Measurements from ENCODE around the gene NOC4L.

Gene NOC4L

DNA sequence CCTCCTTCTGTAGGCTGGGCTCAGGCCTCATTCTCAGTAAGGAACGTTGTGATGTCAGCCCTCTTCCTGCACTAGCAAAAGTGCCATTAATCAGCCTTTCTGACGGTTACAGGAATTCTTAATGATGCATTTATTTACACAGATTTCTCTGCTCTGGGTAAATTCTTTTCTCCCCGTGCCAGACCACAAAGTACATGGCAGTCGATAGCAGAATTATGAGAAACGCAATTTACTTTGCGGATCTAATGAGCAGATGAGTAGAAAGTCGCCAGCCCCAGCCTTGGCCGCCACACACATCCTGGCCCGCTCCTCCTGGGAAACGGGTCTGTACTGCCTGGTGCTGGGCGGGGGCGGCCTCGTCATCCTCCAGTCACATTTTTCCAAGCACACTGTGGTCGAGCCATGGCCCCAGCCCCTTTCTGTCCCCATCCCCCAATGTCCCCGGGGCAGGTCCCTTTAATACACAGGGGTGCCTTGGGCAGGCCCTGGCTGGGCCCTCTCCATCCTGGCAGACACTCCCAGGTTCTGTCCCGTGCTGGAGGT lies 25.9 kb downstream of the NOC4L start:
- no peak for DNase-seq (ENCODE audit: low spot score)

DNA sequence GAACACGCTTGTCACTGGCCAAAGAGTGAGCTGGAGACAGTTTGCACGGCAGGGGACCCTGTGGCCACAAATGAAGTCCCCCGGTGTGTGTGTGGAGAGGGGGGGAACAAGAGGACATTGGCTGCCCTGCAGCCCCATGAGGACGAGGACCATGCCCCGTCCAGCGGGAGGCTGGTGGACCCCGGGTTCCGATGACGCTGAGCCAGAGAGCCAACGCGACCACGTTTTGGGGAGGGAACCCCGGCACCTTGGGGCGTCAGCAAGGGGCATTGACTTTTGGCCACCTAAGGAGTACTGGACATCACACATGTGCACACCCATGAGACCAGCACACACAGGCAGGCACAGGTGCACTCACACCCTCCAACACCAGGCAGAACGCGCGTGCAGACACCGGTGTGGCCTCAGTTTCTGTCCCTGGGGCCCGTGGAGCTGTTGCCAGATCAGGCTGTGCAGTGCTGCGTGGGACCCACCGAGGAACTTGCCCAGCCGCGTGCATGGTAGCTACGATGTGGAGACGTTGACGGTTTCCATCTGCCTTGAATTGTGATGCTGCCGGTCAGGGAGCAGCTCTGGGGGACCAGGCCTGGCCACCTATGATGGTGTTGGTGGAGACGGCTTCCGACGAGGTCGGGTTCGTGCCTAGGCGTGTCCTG lies 26.5 kb downstream of the NOC4L start:
- no peak for DNase-seq (ENCODE audit: low spot score)

DNA sequence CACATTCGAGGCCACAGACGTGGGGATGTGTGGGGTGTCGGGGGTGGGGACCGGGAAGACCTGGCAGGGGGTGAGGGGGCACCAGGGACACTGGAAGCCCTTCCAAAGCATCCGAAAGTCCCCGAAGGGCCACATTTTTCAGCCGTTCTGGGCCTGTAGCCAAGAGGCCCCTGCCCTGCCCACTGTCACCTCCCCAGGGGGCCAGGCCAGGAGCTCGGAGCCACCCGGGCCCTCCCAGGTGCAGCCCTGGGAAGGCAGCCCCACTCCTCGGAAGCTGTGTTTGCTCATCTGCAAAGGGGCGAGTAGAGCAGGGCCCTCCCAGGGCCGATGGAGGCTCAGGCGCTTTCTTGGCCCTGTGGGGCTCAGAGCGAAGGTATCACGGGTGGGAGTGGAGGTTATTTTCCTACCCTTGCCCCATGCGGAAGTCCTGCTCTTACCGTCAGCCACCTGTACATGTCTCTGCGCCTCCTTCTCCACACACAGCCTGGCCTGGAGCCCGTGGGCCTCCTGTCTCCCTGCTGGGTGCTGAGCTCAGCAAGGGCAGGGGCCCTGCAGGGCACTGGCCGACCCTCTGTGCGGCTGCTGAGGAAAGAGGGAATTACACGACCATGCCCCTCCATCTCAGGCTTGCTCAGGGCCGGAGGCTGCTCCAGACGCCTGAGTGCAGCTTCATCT lies 27.2 kb downstream of the NOC4L start:
- no peak for DNase-seq (ENCODE audit: low spot score)

DNA sequence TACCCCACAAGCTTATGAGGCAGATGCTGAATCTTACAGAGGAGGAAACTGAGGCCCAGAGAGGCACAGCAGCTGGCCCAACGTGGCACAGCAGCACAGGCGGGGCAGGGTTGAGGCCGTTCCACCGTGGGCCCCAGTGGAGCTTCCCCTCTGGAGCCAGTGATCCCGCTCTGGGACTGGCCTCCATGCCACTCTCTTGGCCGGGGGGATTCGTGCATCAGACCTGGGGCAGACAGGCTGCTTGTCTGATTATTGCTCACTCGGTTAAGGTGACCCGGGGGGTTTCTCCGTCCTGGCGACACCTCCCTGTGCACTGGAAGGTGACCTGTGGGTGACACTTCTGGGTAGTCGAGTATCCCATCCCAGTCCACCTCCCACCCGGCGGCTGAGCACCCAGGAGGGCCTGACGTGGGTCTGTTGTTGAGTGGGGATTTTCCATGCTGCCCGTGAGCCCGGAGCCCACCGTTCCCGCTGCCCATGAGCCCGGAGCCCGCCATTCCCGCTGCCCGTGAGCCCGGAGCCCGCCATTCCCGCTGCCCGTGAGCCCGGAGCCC lies 27.8 kb downstream of the NOC4L start:
- DNase-seq (ENCODE audit: low spot score) = no peak

DNA sequence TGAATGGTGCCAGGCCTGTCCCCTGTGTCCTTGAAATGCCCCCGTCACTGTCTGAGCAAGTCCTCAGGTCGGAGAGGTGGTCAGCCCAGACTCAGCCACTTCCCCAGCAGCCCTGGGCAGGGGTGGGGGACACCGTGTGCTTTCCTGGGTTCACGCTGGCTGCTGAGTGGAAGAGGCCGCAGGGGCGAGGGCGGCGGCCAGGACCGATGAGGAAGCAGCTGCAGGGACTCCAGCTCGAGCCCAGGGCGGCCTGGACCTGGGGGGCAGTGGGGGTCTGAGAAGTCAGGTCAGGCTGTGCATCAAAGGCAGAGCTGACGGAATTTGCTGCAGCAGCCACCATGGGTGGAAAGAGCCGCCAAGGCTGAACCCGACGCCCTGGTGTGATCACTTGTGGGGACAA lies 28.4 kb downstream of the NOC4L start:
- no peak for DNase-seq (ENCODE audit: low spot score)

DNA sequence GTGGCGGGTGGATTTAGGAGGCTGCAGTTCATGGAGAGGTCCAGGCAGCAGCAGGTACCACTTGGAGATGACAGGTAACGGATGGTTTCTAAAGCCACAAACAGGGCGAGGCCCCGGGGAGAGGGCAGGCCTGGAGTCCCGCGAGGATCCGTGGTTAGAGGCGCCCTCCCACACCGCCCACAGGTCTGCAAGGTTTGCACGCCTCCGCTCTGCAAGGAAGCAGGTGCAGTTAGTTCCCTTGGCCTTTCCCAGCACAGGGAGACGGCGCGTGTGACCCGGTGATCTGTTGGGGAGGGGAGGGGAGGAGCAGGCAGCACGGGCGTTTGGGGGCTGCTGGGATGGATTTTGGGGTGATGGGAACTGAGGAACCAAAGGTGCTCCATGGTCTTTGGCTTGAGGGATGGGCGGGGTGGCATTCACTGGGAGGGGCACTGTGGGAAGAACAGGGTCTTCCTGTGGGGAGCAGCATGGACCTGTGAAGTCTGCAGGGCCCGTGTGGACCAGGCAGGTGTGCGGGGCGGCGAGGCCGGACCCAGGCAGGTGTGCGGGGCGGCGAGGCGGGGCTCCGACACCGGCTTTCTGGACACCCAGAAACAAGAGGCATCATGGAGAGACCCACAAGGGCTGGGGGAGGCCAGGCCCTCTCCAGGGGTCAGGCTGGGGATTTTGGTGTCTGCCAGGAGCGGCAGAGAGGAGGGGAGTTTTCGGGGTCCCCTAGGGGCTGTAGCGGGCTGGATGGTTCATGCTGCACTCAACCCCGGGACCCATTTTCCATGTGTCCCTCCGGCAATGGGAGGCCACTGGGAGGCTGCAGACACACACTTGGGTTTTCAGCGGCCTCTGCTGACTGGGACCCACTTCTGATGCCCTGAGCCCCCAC lies 29.1 kb downstream of the NOC4L start:
- DNase-seq (ENCODE audit: low spot score) = no peak

DNA sequence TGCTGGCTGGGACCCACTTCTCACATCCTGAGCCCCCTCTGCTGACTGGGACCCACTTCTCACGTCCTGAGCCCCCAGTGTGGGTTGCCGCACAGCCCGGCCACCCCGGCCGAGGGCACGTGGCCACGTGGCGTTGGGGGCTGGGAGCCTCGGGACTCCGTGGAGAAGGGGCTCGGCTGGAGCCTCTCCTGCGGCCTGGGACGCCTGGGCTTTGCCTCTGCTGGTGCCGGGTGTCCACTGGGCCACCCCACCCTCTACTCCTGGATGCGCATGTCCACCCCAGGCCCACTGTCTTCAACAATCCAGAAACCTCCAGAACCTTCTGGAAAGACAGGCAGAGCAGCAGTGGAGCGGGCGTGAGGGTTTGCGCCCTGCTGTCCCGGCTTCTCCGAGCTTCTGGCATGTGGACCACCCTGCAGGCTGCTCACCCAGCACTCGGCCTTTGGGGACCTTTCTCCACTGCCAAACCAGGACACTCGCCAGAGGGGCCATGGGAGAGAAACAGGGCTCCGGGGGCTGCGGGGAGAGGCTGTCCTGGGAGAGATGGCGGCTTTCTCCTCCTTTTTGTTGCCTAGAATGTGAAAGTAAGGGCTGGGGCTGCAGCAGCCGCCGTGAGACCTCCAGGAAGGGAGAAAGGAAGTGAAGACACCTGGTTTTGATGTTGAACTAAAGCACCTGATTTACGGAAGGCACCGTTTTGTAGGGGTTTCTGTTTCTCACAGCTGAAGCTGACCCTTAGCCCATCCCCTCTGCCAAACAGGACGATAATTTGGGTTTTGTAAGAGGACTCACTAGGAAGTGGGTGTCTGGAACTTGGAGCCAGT lies 30.0 kb downstream of the NOC4L start:
- DNase-seq (ENCODE audit: low spot score) = no peak

DNA sequence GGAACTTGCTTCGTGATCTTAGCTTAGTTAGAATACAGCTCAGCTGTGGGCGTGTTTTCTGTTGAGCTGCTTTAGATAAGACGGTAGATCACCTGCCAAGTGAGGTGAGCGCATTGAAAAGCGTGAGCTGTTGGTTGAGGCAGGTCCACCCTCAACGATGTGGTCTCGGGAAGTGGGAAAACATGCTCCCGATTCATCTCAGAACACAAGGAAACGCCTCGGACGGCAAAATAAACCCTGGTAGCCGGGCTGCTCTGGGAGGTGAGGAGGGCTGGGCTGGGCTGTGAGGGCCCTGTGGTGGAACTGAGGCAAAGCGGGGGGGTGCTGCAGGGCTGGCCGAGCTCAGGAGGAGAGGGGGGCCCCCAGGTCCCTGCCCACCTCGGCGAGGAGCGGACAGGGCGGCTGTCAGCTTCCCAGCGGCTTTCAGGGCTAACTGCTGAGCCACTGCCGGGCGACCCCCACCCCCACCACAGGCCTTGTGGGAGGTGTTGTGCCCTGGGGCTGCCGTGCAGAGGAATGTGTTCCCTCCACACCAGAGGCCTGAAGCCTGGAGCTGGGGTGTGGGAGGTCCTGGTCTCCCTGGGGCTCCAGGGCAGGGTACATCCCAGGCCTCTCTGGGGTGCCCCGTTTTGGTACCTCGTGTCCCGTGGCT lies 30.7 kb downstream of the NOC4L start:
- DNase-seq (ENCODE audit: low spot score) = no peak

DNA sequence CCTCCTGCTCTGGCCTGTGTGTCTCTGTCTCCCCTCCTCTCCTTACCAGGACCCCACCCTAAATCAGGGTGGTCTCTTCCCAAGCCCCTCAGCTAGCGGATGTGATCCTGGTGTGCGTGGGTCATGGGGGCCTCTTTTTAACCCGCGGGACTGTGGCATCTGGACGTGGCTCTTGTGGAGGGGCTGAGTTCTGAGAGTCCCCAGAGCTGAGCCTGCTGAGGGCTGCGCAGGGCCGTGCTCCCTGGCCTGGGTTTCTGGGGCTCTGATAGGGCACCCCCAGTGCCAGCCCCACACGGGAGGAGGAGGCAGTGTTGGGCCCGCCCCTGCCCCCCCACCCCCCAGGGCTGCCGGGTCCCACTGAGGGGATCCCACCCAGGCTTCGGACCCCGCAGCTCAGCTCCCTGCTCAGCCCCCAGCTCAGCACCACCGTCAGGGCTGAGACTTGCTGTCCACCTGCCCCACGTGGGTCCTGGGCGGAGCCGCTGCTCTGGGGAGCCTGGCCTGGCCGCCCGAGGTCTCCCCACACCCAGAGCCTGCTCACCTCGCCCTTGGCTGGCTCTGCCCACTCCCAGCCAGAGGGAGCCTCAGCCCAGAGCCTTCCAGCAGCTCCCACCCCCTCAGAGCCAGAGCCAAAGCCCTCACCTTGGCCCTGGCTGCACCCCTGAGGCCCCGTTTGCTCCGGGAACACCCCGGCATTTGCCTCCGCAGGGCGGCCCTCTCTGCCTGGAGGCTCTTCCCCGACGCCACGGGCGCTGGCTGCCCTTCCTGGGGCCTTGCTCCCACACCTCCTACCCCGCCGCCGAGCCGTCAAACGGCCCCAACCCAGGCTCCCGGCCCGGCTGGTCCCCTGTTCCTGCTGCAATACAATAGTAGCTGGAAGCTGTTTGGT lies 31.5 kb downstream of the NOC4L start:
- no peak for DNase-seq (ENCODE audit: low spot score)

DNA sequence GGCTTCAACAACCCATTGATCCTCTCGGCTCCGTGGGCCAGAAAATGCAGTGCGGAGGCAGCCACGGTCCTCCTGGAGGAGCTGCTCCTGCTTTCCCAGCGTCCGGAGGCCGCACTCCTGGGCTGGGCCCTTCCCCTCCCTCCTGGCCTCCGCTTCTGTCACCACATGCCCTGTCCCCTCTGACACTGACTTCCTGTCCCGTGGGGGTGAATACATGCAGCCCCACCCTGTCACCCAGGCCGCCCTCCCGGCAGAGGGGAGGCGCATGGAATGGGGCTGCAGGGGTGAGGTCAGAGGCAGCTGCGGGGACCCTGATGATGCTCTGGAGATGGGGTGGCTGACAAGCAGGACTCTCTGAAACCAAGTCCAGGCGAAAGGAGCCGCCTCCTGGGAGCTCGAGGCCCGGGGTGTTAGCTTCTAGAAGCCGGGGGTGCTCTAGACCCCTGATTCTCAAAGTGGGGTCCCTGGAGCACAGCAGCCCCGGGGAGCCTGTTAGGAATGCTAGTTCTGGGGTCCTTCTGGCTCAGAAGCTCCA lies 32.2 kb downstream of the NOC4L start:
- DNase-seq (ENCODE audit: low spot score) = no peak

DNA sequence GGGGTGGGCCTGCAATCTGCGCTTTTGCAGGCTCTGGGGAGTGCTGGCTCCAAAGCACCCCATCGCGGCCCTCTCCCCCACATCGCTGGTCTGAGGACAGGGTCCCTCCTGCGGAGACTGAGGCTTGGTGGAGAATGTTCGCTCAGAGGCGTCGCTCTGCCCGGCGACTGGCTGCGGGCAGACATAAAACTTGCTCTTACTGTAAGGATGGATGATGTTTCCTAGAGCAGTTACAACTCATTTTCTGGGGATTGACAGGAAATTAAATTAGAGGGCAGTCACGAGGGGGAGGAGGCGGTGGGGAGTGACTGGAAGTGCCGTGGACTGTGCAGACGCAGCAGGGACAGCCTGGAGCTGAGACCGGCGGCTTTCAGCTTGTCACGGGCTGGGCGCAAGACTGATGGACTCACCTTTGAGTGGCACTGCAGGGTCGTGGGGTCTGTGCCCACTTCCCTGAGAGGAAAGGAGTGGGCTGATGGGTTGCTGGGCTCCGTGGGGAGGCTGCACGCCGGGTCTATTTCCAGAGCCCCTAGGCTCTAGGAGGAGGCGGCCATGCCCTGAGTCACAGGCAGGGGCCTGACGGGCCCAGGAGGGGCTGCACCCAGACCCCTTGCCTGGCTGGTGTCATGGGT lies 32.8 kb downstream of the NOC4L start:
- no peak for DNase-seq (ENCODE audit: low spot score)

DNA sequence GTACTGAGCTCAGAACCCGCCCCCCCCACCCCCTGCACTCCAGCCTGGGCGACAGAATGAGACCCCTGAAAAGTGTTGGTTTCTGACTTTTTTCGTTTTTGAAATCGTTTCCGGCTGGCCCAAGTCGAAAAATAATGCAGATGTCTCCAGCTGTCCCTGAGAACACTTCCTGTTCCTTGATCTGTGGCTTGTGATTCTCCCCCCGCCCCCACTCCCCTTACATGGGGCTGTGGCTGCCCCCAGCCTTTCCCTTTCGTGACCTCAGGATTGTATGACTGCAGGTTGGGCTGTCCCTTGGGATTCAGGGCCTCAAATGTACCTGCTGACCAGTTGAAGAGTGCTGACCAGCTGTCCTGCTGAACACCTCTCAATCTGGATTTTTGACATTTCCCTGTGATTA lies 34.1 kb downstream of the NOC4L start:
- DNase-seq (ENCODE audit: low spot score) = no peak

DNA sequence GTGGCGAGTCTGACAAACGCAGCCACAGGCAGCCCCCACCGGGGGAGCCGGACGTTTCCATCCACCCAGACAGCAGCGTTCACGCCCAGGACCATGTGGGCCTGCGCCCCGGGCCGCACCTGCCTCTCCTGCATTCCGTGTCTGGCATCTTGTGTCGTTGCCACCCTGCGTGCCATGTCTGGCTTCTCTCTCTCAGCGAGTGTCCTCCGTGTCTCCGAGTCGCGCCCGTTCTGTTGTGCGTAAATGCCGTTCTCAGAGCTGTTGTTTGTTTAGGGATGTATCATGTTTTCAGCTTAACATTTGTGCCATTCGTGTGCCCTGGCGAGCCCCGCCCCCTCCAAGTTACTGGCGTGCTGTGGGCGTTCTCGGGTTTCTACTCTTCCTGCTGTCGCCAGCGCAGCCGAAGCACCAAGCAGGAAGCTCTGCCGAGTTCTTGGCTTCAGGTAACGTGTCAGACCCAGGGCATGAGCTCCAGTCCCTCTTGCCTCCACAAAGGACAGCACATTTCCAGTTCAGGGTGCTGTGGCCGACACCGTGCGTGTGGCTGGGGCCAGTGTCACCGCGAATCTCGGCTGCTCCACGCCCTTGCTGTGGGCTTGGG lies 34.6 kb downstream of the NOC4L start:
- no peak for DNase-seq (ENCODE audit: low spot score)

DNA sequence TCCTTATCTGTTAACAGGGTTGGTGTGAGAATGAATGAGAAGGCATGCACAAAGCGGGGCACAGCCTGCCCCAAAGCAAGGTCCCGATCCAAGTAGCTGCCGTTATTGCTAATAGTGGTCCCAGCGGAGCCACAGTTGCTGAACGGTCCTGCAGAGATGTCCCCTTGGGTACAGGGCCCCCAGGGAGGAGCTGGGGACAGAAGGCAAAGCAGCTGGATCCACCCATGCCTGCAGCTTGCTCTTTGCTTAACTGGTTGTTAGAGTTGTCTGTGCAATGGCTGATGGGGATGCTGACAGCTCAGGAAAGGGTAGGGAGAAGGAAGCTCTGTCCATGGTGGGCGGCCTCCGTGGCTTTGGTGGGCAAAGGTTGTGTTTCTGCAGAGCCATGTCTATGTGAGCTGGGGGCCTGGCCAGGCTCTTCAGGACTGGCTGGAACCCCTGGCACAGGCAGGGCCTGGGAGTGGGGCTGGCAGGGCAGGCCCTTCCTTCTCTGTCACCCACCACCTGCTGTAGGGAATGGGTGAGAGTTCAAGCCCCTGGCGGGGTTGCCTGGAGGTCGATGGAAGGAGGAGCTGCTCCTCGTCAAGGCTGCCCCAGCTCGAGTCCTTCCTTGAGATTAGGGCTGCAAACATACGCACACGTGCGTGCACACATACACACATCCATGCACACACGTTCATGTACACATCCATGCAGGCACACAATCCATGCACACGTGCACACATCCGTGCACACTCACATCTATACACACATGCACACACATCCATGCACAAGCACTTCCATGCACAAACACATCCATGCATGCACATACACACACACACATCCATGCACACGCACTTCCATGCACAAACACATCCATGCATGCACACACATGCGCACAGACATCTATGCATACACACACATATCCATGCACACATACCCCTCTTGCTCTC lies 35.4 kb downstream of the NOC4L start:
- DNase-seq (ENCODE audit: low spot score) = no peak

DNA sequence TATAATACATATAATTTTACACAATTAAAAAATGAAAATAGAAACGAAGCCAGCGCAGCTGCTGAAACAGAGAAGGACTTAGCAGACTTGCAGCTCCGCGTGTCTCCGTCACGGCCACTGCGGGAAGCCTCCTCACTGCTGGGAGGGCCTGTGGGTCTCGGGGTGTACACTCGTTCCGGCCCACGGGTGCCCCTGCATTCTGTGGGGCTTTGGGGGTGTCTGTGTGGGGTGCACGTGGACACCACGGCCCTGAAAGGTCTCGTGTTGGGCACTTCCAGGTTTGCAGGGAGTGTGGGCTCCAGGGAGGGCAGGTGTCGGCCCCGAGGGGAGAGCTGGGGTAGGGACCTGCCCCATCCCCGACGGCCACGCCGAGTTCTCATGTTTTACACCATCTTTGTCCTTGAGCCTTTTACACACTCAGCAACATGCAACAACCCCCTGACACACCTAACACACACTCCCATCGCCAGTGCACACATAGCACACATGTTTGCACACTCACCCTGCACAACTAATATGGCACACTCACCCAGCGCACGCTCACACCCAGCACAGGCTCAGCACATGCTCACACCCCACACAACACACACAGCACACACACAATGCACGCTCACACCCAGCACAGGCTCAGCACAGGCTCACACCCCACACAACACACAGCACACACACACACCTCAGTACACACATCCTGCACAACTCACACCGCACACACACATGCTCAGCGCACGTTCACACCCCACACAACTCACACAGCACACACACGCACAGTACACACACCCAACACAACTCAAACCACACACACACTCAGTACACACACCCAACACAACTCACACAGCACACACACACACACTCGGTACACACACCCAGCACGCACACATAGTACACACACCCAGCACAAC lies 36.6 kb downstream of the NOC4L start:
- no peak for DNase-seq (ENCODE audit: low spot score)

DNA sequence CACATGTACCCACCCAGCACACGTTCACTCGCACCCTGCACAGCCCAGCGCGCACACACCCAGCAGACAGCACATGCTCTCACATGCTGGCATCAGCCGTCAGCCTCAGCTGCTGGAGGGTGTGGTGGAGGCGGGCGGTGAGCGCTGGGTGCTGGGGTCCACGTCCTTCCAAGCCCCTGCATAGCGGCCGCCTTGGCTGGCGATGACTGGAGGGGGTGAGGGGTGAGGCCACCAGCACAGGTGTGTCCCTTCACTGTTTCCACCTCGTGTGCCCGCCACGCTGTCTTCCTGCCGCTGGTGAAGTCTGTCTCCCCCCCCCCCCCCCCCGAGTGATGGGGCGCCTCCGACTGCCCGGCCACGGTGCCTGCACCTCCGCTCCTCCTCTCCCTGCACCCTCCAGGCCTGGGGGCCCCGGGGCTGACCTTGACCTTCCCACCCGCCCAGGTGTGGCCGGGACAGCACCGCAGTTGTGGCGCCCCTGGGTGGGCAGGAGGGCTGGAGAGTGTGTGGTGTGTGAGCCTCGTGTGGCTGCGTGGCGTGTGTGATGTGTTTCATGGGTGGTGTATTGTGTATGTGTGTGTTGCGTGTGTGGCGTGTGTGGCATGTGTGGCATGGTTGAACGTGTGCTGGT lies 37.4 kb downstream of the NOC4L start:
- no peak for DNase-seq (ENCODE audit: low spot score)

All from iPS-NIHi11 (cell line).